DMS153 (cell line): ENCODE data around the gene SMOC2.
"Not testable (repeated sequence)": the region's sequence is repeated elsewhere in the genome, so short reads cannot be mapped to it uniquely, and the experiment has no call there.

ENCODE experiments used
- DNase-seq: peaks from one replicate; lab custom pipeline; 2025; lab: John Stamatoyannopoulos, UW

SMOC2 gene

GRCh38 chr6:168538892-168539811 lies 98.2 kb downstream of the SMOC2 start:
- DNase-seq, result no peak

- no peak for DNase-seq
Observed at GRCh38 chr6:168540713-168541291, 99.8 kb downstream of the SMOC2 start.

DNA sequence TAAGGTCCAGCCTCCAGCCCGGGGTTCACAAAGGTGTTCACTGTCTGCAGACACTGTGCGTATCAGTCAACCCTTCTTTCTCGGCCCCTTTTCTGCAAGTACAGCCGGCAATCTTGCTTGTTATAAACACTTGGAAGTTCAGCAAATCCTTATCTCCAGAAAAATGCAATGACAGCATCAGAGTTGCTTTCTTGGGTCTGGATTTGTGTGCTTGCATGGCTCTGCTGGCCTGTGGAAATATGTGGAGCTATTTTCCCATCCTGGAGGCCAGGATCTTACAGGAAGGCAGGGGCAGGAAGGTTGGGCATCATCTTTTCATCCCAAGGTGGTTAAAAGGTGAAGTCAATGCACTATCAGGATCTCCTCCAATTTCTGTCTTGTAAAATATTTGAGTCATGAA lies 100.3 kb downstream of the SMOC2 start:
- no peak for DNase-seq

GRCh38 chr6:168542301-168542700 lies 101.3 kb downstream of the SMOC2 start:
- DNase-seq, result no peak

DNA sequence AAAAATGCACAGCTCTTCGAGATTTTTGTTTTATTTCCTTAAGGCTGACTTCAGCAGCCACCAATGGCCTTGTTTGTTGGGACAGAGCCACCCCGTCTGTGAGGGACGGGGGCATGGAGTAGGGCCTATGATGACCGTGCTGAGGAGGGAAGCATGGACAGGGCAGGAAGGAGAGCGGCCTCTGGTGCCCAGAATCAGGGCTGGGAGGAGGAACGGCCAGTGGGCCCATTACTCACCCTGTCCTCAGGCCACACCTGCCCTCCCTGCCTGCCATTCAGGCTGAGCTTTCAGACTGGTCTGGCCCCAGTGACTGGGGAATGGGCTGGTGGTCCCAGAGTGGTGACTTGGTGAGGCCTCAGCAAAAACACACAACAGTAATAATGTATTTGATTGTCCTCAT lies 104.4 kb downstream of the SMOC2 start:
- DNase-seq, result no peak

GRCh38 chr6:168546151-168546550 lies 105.2 kb downstream of the SMOC2 start:
- no peak for DNase-seq

DNA sequence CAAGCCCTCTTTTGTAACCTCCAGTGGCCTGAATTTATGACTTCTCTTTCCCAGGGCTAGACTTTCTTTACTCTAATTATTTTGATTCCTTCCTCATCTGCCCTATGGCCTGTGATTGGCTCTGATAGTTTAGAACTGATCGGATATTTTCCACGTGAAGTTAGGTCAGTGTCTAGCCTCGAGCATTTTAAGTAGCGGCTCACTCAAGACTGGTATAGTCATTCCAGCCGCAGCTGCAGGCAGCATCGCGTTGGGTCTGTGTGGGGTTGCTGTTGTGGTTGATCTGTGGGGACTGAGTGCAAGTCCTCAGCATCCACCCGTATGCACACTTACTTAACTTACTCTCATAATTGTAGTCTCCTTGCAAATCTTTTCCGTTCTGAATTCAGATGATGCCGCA lies 105.7 kb downstream of the SMOC2 start:
- DNase-seq, result no peak

DNA sequence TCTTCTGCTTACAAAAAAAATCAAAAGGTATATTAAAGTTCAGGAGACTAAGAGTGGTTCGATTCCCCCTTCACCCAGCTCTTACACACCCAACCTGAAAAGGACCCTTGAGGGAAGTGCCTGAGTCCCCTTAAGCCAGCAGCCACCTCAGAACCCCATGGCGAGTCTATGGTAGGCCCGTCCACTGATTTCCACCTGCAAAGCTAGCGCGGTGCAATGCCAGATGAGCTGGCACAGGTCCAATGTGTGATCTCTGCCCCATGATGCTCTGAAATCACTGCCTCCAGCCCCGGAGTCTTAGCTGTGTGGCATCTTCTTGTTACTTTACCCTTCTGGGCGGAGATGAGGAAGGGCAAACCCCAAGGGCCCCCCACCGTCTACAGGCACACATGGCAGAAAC lies 109.3 kb downstream of the SMOC2 start:
- no peak for DNase-seq

- DNase-seq, result no peak
Observed at GRCh38 chr6:168554472-168554871, 113.5 kb downstream of the SMOC2 start.

GRCh38 chr6:168554898-168555617 lies 114.1 kb downstream of the SMOC2 start:
- no peak for DNase-seq

DNA sequence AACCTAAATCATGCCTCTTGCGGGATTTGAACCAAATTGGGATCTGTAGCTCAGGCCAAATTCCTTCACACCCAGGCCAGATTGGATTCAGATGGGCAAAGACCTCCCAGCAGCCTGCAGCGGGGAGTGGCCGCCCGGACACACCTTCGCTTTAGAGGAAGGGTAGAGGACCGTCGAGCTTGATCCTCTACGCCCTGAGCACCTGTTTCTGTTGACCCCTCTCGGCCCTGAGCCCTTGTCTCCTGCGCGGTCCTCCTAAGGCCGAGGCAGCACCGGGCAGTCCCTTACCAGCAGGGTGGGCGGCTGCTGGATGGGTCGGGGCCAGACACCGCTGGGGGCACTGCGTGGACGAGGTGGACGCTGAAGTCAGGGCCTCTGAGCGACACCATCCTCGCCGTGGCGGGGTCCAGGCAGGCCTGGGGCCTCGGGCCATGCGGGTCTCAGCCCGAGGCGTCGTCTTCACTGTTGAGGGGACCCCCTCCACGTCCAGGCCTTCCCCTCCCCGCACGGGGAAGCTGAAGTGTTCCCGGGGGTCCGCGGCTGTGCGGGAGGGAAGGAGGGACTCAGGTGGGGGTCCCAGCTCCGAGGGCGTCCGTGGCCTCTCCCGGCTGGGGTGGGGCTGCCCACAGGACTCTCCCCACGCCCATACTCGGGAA lies 114.8 kb downstream of the SMOC2 start:
- DNase-seq, result no peak

- no peak for DNase-seq
Observed at GRCh38 chr6:168557512-168557911, 116.5 kb downstream of the SMOC2 start.

DNA sequence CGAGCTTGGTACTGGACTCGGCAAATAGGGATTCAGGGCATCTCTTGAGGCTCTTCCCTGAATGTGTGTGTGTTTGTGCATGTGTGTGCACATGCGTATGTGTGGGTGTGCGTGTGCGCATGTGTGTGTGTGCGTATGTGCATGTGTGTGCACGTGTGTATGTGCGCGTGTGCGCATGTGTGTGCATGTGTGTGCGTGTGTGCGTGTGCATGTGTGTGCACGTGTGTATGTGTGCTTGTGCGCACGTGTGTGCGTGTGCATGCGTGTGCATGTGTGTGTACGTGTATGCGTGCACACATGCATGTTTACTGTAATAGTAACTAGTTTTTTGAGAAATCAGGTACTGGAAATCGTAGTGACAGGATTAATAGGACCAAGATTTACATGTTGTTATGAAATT lies 117.7 kb downstream of the SMOC2 start:
- DNase-seq, result no peak

DNA sequence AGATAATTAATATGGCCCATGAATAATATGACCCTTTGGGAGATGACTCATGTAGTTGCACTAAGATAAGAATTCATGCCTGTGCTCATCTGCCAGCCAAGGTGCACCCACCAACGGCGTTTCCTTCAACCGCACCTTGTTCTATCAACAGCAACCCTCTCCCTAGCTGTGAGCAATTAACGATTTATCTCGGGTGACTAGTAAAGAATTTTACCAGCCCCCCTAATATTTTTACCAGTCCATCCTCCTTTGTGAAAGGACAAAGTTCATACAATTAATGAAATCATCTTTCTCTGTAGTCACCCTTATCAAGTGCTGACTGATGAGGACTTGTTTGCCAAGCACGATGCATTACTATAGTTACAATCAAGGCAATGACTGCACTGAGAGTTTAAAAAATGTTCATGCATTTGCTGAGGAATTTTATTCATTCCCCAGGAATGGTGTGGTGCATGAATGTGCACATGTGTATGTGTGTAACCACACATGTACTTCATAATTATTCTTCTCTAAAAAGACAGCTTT lies 118.7 kb downstream of the SMOC2 start:
- no peak for DNase-seq

GRCh38 chr6:168560126-168560525 lies 119.1 kb downstream of the SMOC2 start:
- DNase-seq, result no peak

- DNase-seq, result no peak
Observed at GRCh38 chr6:168562576-168563151, 121.7 kb downstream of the SMOC2 start.

- DNase-seq, result no peak
Observed at GRCh38 chr6:168563656-168564055, 122.7 kb downstream of the SMOC2 start.

- no peak for DNase-seq
Observed at GRCh38 chr6:168565112-168565511, 124.1 kb downstream of the SMOC2 start.

DNA sequence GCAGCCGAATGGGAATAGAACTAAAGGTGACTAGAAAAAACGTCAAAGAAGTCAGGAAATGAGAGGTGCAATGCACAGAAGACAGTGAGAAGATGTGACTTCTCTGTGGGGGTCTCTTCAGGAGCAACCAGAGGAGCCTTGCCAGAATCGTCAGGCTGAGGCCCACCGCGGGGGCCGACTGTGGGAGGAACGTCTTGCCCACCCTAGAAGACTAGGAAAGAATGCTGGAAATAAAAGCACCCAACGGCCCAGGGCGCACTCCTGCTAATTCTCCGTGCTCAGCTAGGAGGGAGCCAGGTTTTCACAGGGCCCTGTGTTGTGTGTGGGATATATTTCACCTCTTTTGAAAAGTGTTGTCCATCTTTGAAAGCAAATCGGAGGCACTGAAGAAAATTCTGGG lies 129.2 kb downstream of the SMOC2 start:
- DNase-seq, result no peak

DNA sequence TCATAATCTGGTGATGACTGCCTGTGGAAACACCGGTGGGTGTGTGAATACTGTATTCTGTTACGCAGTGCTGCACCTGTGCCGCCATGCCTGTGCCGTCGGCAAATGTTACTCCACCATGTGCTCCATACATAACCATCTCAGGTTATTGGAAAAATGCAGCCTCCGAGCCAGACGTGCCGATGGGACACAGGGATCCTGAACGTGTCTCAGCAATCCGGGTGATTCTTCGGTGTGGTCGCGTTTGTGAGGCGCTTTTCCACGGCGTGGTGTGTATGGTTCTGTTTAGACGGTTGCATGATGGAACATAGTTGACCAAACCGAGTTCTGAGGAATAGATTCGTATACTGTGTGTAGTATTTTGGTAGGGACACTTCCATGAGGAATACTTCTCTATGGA lies 130.3 kb downstream of the SMOC2 start:
- DNase-seq, result no peak

DNA sequence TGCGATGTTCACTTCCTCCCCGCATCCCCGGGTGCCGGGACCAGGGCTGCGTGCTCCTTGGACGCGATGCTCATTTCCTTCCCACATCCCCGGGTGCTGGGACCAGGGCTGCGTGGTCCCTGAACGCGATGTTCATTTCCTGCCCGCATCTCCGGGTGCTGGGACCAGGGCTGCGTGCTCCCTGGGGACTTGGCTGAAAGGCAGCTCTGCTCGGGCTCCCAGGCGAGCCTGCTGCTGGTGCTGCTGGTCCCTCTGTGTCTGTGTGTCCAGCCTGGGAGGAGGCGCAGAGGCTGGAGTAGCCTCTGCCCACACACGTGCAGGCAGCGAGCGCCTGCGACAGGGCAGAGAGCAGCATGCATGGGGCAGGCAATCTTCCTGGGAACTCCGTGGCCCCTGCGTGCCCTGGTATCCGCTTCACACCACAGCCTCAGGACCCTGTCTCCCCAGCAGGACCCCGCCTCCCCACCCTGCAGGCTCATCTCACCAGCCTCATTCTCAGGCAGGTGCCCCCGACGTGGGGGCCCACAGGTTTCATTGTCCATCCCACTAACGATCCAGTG lies 132.4 kb downstream of the SMOC2 start:
- DNase-seq, result not testable (repeated sequence)
